MV-4-11 (cell line): Measurements from ENCODE around the gene ACOT12.

Source experiments
- DNase-seq: peaks from one replicate; lab custom pipeline; 2025; lab: John Stamatoyannopoulos, UW

Gene ACOT12

GRCh38 chr5:81288021-81288433 is 105.9 kb downstream of the ACOT12 start:
- no peak for DNase-seq

DNA sequence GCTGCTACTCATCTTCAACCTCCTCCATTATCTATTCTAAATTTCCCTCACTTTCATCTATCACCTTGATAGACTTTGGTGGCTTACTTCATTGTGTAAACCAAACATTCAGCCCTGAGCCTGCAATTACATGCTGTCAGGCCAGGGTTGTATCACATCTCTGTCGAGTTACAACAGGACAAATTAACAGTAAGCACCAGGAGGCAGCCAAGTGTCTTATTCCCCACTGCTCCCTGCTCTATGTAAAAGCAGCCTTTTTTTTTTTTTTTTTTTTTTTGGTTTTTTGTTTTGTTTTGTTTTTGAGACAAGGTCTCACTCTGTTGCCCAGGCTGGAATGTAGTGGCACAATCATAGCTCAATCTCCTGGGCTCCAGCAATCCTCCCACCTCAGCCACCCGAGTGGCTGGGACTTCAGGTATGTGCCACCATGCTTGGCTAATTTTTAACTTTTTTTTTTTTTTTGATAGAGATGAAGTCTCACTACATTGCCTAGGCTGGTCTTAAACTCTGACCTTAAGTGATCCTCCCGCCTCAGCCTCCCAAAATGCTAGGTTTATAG is 107.8 kb downstream of the ACOT12 start:
- no peak for DNase-seq

GRCh38 chr5:81283976-81284375 is 110.0 kb downstream of the ACOT12 start:
- no peak for DNase-seq
